GM12865 (cell line): ENCODE results near the gene GPC1.

Experiments
- DNase-seq: peaks from one replicate; pipeline ENCODE4 v3.0.0; 2010; ENCODE audit warnings: low read depth
- H3K4me3 ChIP-seq: 2 replicates; pipeline ENCODE4 v1.5.1; 2011; ENCODE audit warnings: mild to moderate bottlenecking, low read depth, low read length, control low read depth
- CTCF ChIP-seq: IDR thresholded peaks from 2 replicates; pipeline ENCODE4 v1.5.1; 2011; ENCODE audit warnings: low read length, control low read depth, low read depth, inconsistent platforms; ENCODE audit not compliant: insufficient read depth; ENCODE audit errors: missing control alignments

GPC1 gene

DNA sequence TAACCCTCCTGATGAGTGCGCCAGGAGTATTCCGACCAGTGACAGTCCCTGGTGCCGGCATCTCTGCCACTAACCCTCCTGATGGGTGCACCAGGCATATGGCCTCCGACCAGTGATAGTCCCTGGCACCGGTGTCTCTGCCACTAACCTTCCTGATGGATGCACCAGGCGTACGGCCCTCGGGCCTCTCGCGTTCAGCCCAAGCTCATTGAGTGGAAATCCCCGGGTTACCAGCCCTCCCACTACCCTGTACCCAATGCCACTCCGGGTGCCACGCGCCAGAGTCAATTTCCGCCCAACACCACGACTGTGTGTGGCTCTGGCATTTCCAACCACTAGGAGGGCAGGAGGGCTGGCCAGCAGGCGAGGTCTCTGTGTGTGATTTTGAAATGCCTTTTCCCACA, 11.7 kb upstream of the GPC1 start:
- H3K4me3 ChIP-seq = no peak overlapping the region
- no peak for TF ChIP-seq CTCF
- DNase-seq = no peak

- DNase-seq = no peak
- no peak for TF ChIP-seq CTCF
- H3K4me3 ChIP-seq = no peak overlapping the region
These were observed 10.9 kb upstream of the GPC1 start for GRCh38 chr2:240424341-240425235.

DNA sequence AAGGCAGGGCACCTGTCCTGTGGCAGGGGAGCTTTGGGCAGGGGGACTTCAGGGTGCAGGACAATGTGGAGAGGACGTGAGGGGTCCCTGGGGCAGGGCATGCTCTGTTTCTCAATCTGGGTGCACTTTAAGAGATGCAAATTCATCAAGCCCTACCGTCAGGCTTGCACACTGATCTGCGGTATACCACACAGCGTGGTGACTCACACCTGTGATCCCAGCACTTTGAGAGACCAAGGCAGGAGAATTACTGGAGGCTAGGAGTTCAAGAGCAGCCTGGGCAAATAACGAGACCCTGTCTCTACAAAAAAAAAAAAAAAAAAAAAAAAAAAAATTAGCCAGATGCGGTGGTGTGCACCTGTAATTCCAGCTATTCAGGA, 10.2 kb upstream of the GPC1 start:
- no peak for DNase-seq
- TF ChIP-seq CTCF = no peak
- H3K4me3 ChIP-seq = no peak overlapping the region

GRCh38 chr2:240425697-240426096, 9.8 kb upstream of the GPC1 start:
- TF ChIP-seq CTCF = no peak
- H3K4me3 ChIP-seq = no peak overlapping the region
- DNase-seq = no peak

- DNase-seq = no peak
- H3K4me3 ChIP-seq = no peak overlapping the region
- TF ChIP-seq CTCF = no peak
These were observed 8.4 kb upstream of the GPC1 start for GRCh38 chr2:240426845-240427721.

- H3K4me3 ChIP-seq = no peak overlapping the region
- DNase-seq = no peak
- TF ChIP-seq CTCF = no peak
These were observed 7.7 kb upstream of the GPC1 start for GRCh38 chr2:240427729-240428128.
